LNCAP (cell line): ENCODE results near the gene UPF3A.

Experiments
- CTCF ChIP-seq: fragments of 450-650 bp; IDR thresholded peaks from 2 replicates; pipeline ENCODE4 v1.5.1; 2017; ENCODE audit warnings: mild to moderate bottlenecking

The UPF3A gene

GRCh38 chr13:114241918-114242317, 39.5 kb upstream of the UPF3A start:
- TF ChIP-seq CTCF: no peak

- TF ChIP-seq CTCF: no peak
These were observed 37.4 kb upstream of the UPF3A start for GRCh38 chr13:114243971-114244370.

- TF ChIP-seq CTCF: no peak
These were observed 36.8 kb upstream of the UPF3A start for GRCh38 chr13:114244637-114245036.

GRCh38 chr13:114248011-114248410, 33.4 kb upstream of the UPF3A start:
- no peak for TF ChIP-seq CTCF

- no peak for TF ChIP-seq CTCF
These were observed 32.3 kb upstream of the UPF3A start for GRCh38 chr13:114249077-114249476.

GRCh38 chr13:114256547-114256946, 24.9 kb upstream of the UPF3A start:
- no peak for TF ChIP-seq CTCF

- TF ChIP-seq CTCF: no peak
These were observed 24.4 kb upstream of the UPF3A start for GRCh38 chr13:114257014-114257413.

GRCh38 chr13:114258589-114258988, 22.8 kb upstream of the UPF3A start:
- no peak for TF ChIP-seq CTCF
